HEK293 (cell line): ENCODE data around the gene AMPD3.

Experiments
- CTCF ChIA-PET: fragments of 350-600 bp; formaldehyde crosslinking; extraction: SDS; loops from one replicate; lab custom pipeline; 2021; ENCODE audit warnings: antibody characterized with exemption; lab: Yijun Ruan, JAX
- POLR2A ChIA-PET: fragments of 300-600 bp; formaldehyde crosslinking; extraction: SDS; loops from one replicate; lab custom pipeline; 2020; ENCODE audit warnings: antibody characterized with exemption, inconsistent platforms; lab: Yijun Ruan, JAX
- H3K27ac ChIP-seq: fragments of 200-500 bp; sonication (Bioruptor generic); 2 replicates; pipeline ENCODE4 v1.5.1; 2014; ENCODE audit warnings: low read depth, low read length, control low read depth, inconsistent platforms; ENCODE audit errors: extremely low read depth
- H3K36me3 ChIP-seq, 2 experiments: fragments of 200-500 bp in 1 of 2; sonication (Bioruptor generic) in 1 of 2; 1 replicate in 1 of 2; 2 replicates in 1 of 2; pipeline ENCODE4 v1.5.1; 2014 to 2017; ENCODE audit warnings: inconsistent platforms in 2 of 2, low read length in 2 of 2; ENCODE audit not compliant: control insufficient read depth in 2 of 2, insufficient read depth in 1 of 2
- H3K4me1 ChIP-seq: fragments of 200-500 bp; sonication (Bioruptor generic); 2 replicates; pipeline ENCODE4 v1.5.1; 2014; ENCODE audit warnings: mild to moderate bottlenecking, low read length, inconsistent platforms; ENCODE audit not compliant: control insufficient read depth, insufficient read depth
- H3K4me3 ChIP-seq: 2 replicates; pipeline ENCODE4 v1.5.1; 2011; ENCODE audit warnings: low read depth, mild to moderate bottlenecking, control low read depth, low read length, moderate library complexity
- H3K9me3 ChIP-seq: fragments of 200-500 bp; sonication (Bioruptor generic); 2 replicates; pipeline ENCODE4 v1.5.1; 2014; ENCODE audit warnings: low read depth, low read length, inconsistent platforms; ENCODE audit not compliant: control insufficient read depth, insufficient read depth
- BCL11B ChIP-seq: fragments of 450-650 bp; formaldehyde crosslinking; IDR thresholded peaks from 2 replicates; pipeline ENCODE4 v1.5.1; 2016; ENCODE audit warnings: low read depth, missing biosample characterization, missing genetic modification characterization
- EGR2 ChIP-seq: fragments of 450-650 bp; formaldehyde crosslinking; IDR thresholded peaks from 2 replicates; pipeline ENCODE4 v1.5.1; 2016; ENCODE audit warnings: low read depth, missing biosample characterization, missing genetic modification characterization
- HOXA7 ChIP-seq: sonication (generic); formaldehyde crosslinking; IDR thresholded peaks from 2 replicates; pipeline ENCODE4 v1.8.1; 2022; ENCODE audit warnings: missing genetic modification reagents, borderline replicate concordance
- SCRT1 ChIP-seq: fragments of 450-650 bp; formaldehyde crosslinking; IDR thresholded peaks from 2 replicates; pipeline ENCODE4 v1.5.1; 2016; ENCODE audit warnings: missing biosample characterization, missing genetic modification characterization, borderline replicate concordance
- SCRT2 ChIP-seq: fragments of 450-650 bp; formaldehyde crosslinking; IDR thresholded peaks from 2 replicates; pipeline ENCODE4 v1.5.1; 2016; ENCODE audit warnings: missing biosample characterization, missing genetic modification characterization
- SP3 ChIP-seq: fragments of 450-650 bp; formaldehyde crosslinking; IDR thresholded peaks from 2 replicates; pipeline ENCODE4 v1.5.1; 2016; ENCODE audit warnings: missing biosample characterization, missing genetic modification characterization
- ZBTB26 ChIP-seq: fragments of 450-650 bp; formaldehyde crosslinking; optimal IDR thresholded peaks from 2 replicates; pipeline ENCODE3; 2016; ENCODE audit warnings: missing biosample characterization, mild to moderate bottlenecking, missing genetic modification characterization
- ZBTB6 ChIP-seq: fragments of 450-650 bp; formaldehyde crosslinking; IDR thresholded peaks from 2 replicates; pipeline ENCODE4 v1.5.1; 2017; ENCODE audit warnings: missing biosample characterization, missing genetic modification characterization
- ZBTB7A ChIP-seq: fragments of 450-650 bp; formaldehyde crosslinking; IDR thresholded peaks from 2 replicates; pipeline ENCODE4 v1.5.1; 2016; ENCODE audit warnings: low read depth, missing biosample characterization, missing genetic modification characterization
- ZIC2 ChIP-seq: fragments of 450-650 bp; formaldehyde crosslinking; IDR thresholded peaks from 2 replicates; pipeline ENCODE4 v1.5.1; 2016; ENCODE audit warnings: missing biosample characterization, missing genetic modification characterization
- ZNF19 ChIP-seq: fragments of 450-650 bp; formaldehyde crosslinking; IDR thresholded peaks from 2 replicates; pipeline ENCODE4; 2016; ENCODE audit warnings: missing biosample characterization, missing genetic modification characterization, low read depth
- ZNF274 ChIP-seq, 2 experiments: fragments of 200-500 bp in 1 of 2; fragments of 450-650 bp in 1 of 2; sonication (Bioruptor generic) in 1 of 2; formaldehyde crosslinking in 1 of 2; IDR thresholded peaks; 2 replicates each; pipeline versions ENCODE4 v1.5.1 to v1.6.1; 2014 to 2016; ENCODE audit warnings: borderline replicate concordance in 1 of 2, inconsistent platforms in 1 of 2, low read length in 1 of 2, missing biosample characterization in 1 of 2, missing genetic modification characterization in 1 of 2
- ZNF350 ChIP-seq: fragments of 450-650 bp; formaldehyde crosslinking; IDR thresholded peaks from 2 replicates; pipeline ENCODE4 v1.5.0; 2017; ENCODE audit warnings: missing biosample characterization, mild to moderate bottlenecking, missing genetic modification characterization
- ZNF362 ChIP-seq: fragments of 450-650 bp; formaldehyde crosslinking; IDR thresholded peaks from 2 replicates; pipeline ENCODE4 v1.5.1; 2016; ENCODE audit warnings: missing biosample characterization, missing genetic modification characterization
- ZNF404 ChIP-seq: fragments of 450-650 bp; formaldehyde crosslinking; IDR thresholded peaks from 2 replicates; pipeline ENCODE4 v1.5.1; 2017; ENCODE audit warnings: missing biosample characterization, missing genetic modification characterization
- ZNF423 ChIP-seq: fragments of 450-650 bp; formaldehyde crosslinking; IDR thresholded peaks from 2 replicates; pipeline ENCODE4 v1.5.1; 2016; ENCODE audit warnings: missing biosample characterization, missing genetic modification characterization
- ZNF473 ChIP-seq: fragments of 450-650 bp; formaldehyde crosslinking; IDR thresholded peaks from 2 replicates; pipeline ENCODE4 v1.5.1; 2017; ENCODE audit warnings: missing biosample characterization, missing genetic modification characterization
- ZNF510 ChIP-seq: fragments of 450-650 bp; formaldehyde crosslinking; IDR thresholded peaks from 2 replicates; pipeline ENCODE4 v1.5.1; 2018; ENCODE audit warnings: mild to moderate bottlenecking, missing genetic modification characterization, missing biosample characterization; ENCODE audit not compliant: insufficient replicate concordance
- ZNF558 ChIP-seq: fragments of 450-650 bp; formaldehyde crosslinking; IDR thresholded peaks from 2 replicates; pipeline ENCODE4 v1.5.1; 2016; ENCODE audit warnings: missing biosample characterization, missing genetic modification characterization
- ZNF610 ChIP-seq: fragments of 450-650 bp; formaldehyde crosslinking; IDR thresholded peaks from 2 replicates; pipeline ENCODE4 v1.5.1; 2016; ENCODE audit warnings: missing biosample characterization, missing genetic modification characterization, borderline replicate concordance
- ZNF629 ChIP-seq: fragments of 450-650 bp; formaldehyde crosslinking; IDR thresholded peaks from 2 replicates; pipeline ENCODE4 v1.5.1; 2017; ENCODE audit warnings: missing biosample characterization, missing genetic modification characterization
- ZNF704 ChIP-seq: fragments of 450-650 bp; formaldehyde crosslinking; IDR thresholded peaks from 2 replicates; pipeline ENCODE4 v1.5.1; 2016; ENCODE audit warnings: missing biosample characterization, missing genetic modification characterization
- ZNF792 ChIP-seq: fragments of 450-650 bp; formaldehyde crosslinking; IDR thresholded peaks from 2 replicates; pipeline ENCODE4 v1.5.1; 2016; ENCODE audit warnings: missing biosample characterization, missing genetic modification characterization
- ZNF837 ChIP-seq: fragments of 450-650 bp; formaldehyde crosslinking; IDR thresholded peaks from 2 replicates; pipeline ENCODE4 v1.5.1; 2016; ENCODE audit warnings: missing biosample characterization, missing genetic modification characterization

The AMPD3 gene

GRCh38 chr11:10474551-10474950 is 19.5 kb downstream of the AMPD3 start:
- H3K9me3 ChIP-seq = no peaks in the 10 kb centered on the region
- TF ChIP-seq ZNF558 (tag by site-specific recombination) (no peak), ZNF792 (tag by site-specific recombination) (no peak), ZNF473 (tag by site-specific recombination) (no peak), ZBTB6 (tag by site-specific recombination) (no peak), ZNF274 (IDR thresholded peaks at IDR 0.05; ENCODE audit: low read length) (no peak), ZNF274 (tag by site-specific recombination; IDR thresholded peaks at IDR 0.05; ENCODE audit: borderline replicate concordance) (no peak), ZIC2 (tag by site-specific recombination) (no peak), ZNF837 (no peak), ZNF362 (tag by site-specific recombination) (no peak), ZBTB7A (no peak), ZNF629 (no peak)
- H3K36me3 ChIP-seq = no peaks in the 10 kb centered on the region
- ChIA-PET CTCF (no interaction called here), POLR2A (no interaction called here)
- no peaks in the 10 kb centered on the region for H3K4me1 ChIP-seq
- no peak overlapping the region for H3K27ac ChIP-seq
- no peak overlapping the region for H3K4me3 ChIP-seq

- CTCF ChIA-PET = no interaction called here
- TF ChIP-seq ZNF423 (tag by site-specific recombination) (no peak), SCRT2 (tag by site-specific recombination) (peak; percentile 71), ZNF19 (no peak), SCRT1 (tag by site-specific recombination) (peak; percentile 70; the same call in 1 of the 2 replicates)
- TF ChIP-seq, all 188 proteins: peak for 2
- POLR2A ChIA-PET = no interaction called here
- no peak overlapping the region for H3K4me3 ChIP-seq
- H3K4me1 ChIP-seq = no peaks in the 10 kb centered on the region
- H3K27ac ChIP-seq = no peak overlapping the region
- no peaks in the 10 kb centered on the region for H3K36me3 ChIP-seq
- H3K9me3 ChIP-seq = no peaks in the 10 kb centered on the region
Observed at GRCh38 chr11:10476342-10476741, 21.3 kb downstream of the AMPD3 start.

GRCh38 chr11:10476927-10477689 is 22.0 kb downstream of the AMPD3 start:
- Histone ChIP-seq H3K4me1 (no peaks in the 10 kb centered on the region), H3K27ac (no peak overlapping the region), H3K9me3 (no peaks in the 10 kb centered on the region), H3K36me3 (no peaks in the 10 kb centered on the region), H3K4me3 (no peak overlapping the region)
- ChIA-PET CTCF (interaction anchor here (0.5 kb wide), 1 partner anchor 291 kb away, joined by 4 read pairs; no protein-coding TSS in a partner anchor), POLR2A (no interaction called here)
- no peak for TF ChIP-seq SP3
- 0 out of 2 replicates have a peak, but pooled peaks have one; percentile 9 for TF ChIP-seq SCRT2 (tag by site-specific recombination)
- no peak for TF ChIP-seq BCL11B (tag by site-specific recombination)
- no peak for TF ChIP-seq EGR2 (tag by site-specific recombination)

- Histone ChIP-seq H3K9me3 (no peaks in the 10 kb centered on the region), H3K27ac (no peak overlapping the region), H3K36me3 (no peaks in the 10 kb centered on the region), H3K4me3 (no peak overlapping the region), H3K4me1 (no peaks in the 10 kb centered on the region)
- ChIA-PET POLR2A (no interaction called here), CTCF (no interaction called here)
- TF ChIP-seq ZNF704 (tag by site-specific recombination) (no peak), ZNF510 (tag by site-specific recombination) (no peak), ZNF350 (no peak), EGR2 (tag by site-specific recombination) (no peak), ZBTB26 (no peak), ZNF610 (no peak), ZNF473 (tag by site-specific recombination) (no peak), ZNF837 (no peak), HOXA7 (no peak), ZNF404 (tag by site-specific recombination) (no peak)
Observed at GRCh38 chr11:10477690-10478046, 22.6 kb downstream of the AMPD3 start.
